Eye (tissue), 1 donor: ENCODE results near the gene SYDE2.
"Not testable (repeated sequence)": the region's sequence is repeated elsewhere in the genome, so short reads cannot be mapped to it uniquely, and the experiment has no call there.

Source experiments
- DNase-seq: peaks from one replicate; pipeline ENCODE4 v3.0.0-alpha.2; 2015

Gene SYDE2

GRCh38 chr1:85216697-85217096, 15.9 kb upstream of the SYDE2 start:
- no peak for DNase-seq

- no peak for DNase-seq
These were observed 13.8 kb upstream of the SYDE2 start for GRCh38 chr1:85214654-85215053.

- no peak for DNase-seq
These were observed 7.7 kb upstream of the SYDE2 start for GRCh38 chr1:85208488-85208887.

- DNase-seq = no peak
These were observed 2.9 kb upstream of the SYDE2 start for GRCh38 chr1:85203573-85204171.

GRCh38 chr1:85202864-85203255, 2.0 kb upstream of the SYDE2 start:
- no peak for DNase-seq

- DNase-seq = no peak
These were observed 1.5 kb upstream of the SYDE2 start for GRCh38 chr1:85202092-85202863.

GRCh38 chr1:85201340-85202091, 700 bp upstream of the SYDE2 start:
- peak; percentile 91 for DNase-seq

GRCh38 chr1:85199667-85200462, 951 bp downstream of the SYDE2 start:
- no peak for DNase-seq

GRCh38 chr1:85198864-85199263, 2.0 kb downstream of the SYDE2 start:
- no peak for DNase-seq

GRCh38 chr1:85196358-85196757, 4.5 kb downstream of the SYDE2 start:
- DNase-seq = no peak

GRCh38 chr1:85195703-85196102, 5.1 kb downstream of the SYDE2 start:
- no peak for DNase-seq

GRCh38 chr1:85192129-85192528, 8.7 kb downstream of the SYDE2 start:
- not testable (repeated sequence) for DNase-seq

- no peak for DNase-seq
These were observed 11.7 kb downstream of the SYDE2 start for GRCh38 chr1:85189120-85189519.

- DNase-seq = no peak
These were observed 12.3 kb downstream of the SYDE2 start for GRCh38 chr1:85188530-85188929.

GRCh38 chr1:85187021-85187420, 13.8 kb downstream of the SYDE2 start:
- not testable (repeated sequence) for DNase-seq

- no peak for DNase-seq
These were observed 16.6 kb downstream of the SYDE2 start for GRCh38 chr1:85184245-85184644.

GRCh38 chr1:85182700-85183099, 18.1 kb downstream of the SYDE2 start:
- no peak for DNase-seq

GRCh38 chr1:85180869-85181268, 19.9 kb downstream of the SYDE2 start:
- no peak for DNase-seq

- no peak for DNase-seq
These were observed 21.3 kb downstream of the SYDE2 start for GRCh38 chr1:85179522-85179921.

- DNase-seq = no peak
These were observed 22.4 kb downstream of the SYDE2 start for GRCh38 chr1:85178396-85178795.

GRCh38 chr1:85174503-85174902, 26.3 kb downstream of the SYDE2 start:
- no peak for DNase-seq

GRCh38 chr1:85172684-85173337, 28.0 kb downstream of the SYDE2 start:
- DNase-seq = no peak

- no peak for DNase-seq
These were observed 29.1 kb downstream of the SYDE2 start for GRCh38 chr1:85171721-85172120.
